PC-3 (cell line): ENCODE results near the gene EDN3.

ENCODE experiments used
- CTCF ChIP-seq: fragments of 300-600 bp; sonication (generic); conservative IDR thresholded peaks from 2 replicates; pipeline ENCODE4 v1.5.1; 2017; ENCODE audit warnings: antibody characterized with exemption, low read depth, mild to moderate bottlenecking, low read length
- EZH2 ChIP-seq: fragments of 300-600 bp; sonication (generic); IDR thresholded peaks from one replicate; pipeline ENCODE4 v1.6.1; 2017; ENCODE audit warnings: antibody characterized with exemption, mild to moderate bottlenecking, low read length; ENCODE audit not compliant: unreplicated experiment
- EZH2phosphoT487 ChIP-seq: fragments of 300-600 bp; sonication (generic); IDR thresholded peaks from 2 replicates; pipeline ENCODE4 v1.6.1; 2018; ENCODE audit warnings: mild to moderate bottlenecking, antibody characterized with exemption, low read length, borderline replicate concordance

GRCh38 chr20:59299945-59300332 is 472 bp upstream of the EDN3 start:
- no peak for TF ChIP-seq CTCF
- TF ChIP-seq EZH2, result no peak
- no peak for TF ChIP-seq EZH2phosphoT487
